GM19324 (cell line): ENCODE results near the gene DCLRE1B.
"Not testable (repeated sequence)": the region's sequence is repeated elsewhere in the genome, so short reads cannot be mapped to it uniquely, and the experiment has no call there.

Experiments used
- ATAC-seq: cut with Tn5 transposase; IDR thresholded peaks from one replicate; pipeline ENCODE4 v1.9.1; 2021; ENCODE audit warnings: mild to moderate bottlenecking, moderate library complexity; ENCODE audit not compliant: unreplicated experiment, low FRiP score

DCLRE1B gene

GRCh38 chr1:113946112-113946511 lies 41.0 kb downstream of the DCLRE1B start:
- ATAC-seq: no peak

GRCh38 chr1:113946678-113947387 lies 41.7 kb downstream of the DCLRE1B start:
- ATAC-seq: no peak

DNA sequence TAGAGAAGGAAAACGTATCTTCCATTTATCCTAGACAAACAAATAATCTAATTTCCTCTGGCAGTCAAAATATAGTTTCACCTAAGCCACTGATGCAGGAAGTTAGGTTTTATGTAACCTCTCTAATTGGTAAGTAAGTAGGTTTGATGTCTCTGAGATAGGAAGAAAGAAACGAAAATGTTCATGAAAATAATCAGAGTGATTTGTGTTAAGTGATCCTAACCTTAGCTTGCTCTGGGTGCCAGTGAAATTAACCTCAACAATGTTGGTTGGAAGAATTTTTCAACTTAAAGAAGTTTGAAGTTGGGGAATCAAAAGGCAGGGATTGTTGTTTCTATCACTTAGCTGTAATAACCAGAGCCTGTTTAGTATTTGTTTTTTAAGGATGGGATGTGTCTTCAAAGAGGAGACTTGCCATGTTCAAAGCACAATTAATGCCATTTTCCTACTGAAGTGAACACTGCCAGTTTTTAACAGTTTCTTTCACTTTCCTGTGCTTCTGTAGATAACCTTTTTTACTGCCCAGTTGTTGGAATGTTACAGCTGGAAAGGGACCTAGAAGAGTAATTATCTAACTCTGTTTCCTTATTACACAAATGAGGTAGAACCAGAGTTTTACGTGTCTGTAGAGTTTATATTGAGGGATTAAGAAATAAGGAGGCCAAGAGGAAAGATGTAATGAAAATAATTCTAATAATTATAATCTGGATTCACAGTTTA lies 42.4 kb downstream of the DCLRE1B start:
- no peak for ATAC-seq

DNA sequence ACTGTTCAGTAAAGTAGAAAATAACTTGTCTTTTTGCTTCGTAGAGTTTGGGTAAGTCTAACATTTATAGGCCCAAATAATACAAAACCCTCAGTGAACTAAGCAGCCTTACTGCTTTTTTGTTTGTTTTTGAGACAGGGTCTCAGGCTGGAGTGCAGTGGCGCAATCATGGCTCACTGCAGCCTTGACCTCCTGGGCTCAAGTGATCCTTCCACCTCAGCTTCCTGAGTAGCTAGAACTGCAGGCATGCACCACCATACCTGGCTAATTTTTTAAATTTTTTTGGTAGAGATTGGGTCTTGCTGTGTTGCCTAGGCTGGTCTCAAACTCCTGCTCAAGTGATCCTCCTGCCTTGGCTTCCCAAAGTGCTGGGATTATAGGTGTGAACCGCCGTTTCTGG lies 43.0 kb downstream of the DCLRE1B start:
- ATAC-seq: not testable (repeated sequence)

DNA sequence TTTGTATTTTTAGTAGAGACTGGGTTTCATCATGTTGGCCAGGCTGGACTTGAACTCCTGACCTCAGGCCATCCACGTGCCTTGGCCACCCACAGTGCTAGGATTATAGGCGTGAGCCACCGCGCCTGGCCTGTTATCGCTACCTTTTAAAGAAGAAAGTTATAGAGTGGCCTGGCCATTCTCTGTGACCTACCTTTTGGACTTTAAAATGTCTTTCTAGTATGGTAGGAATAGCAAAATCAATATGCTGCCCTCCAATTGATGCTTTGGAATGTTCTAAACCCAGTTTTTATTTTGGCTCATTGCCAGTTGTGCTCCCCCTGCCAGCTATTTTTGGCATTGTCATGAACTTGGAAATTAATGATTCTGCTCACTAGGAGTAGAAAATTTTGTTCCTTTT lies 43.9 kb downstream of the DCLRE1B start:
- ATAC-seq: no peak

- no peak for ATAC-seq
Observed at GRCh38 chr1:113950908-113951307, 45.8 kb downstream of the DCLRE1B start.

DNA sequence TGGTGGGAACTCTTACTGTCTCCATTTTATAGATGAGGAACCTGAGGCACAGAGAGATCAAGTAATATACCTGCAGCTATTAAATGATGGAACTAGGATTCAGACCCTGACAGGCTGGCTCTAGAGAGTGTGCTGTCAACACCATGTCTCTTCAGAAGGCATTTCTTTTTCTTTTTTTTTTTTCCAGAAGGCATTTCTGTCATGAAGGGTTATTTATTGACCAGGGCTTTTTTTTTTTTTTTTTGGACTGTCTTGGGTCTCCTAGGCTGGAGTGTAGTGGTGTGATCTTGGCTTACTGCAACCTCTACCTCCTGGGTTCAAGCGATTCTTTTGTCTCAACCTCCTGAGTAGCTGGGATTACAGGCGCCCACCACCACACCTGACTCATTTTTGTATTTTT lies 46.6 kb downstream of the DCLRE1B start:
- no peak for ATAC-seq

DNA sequence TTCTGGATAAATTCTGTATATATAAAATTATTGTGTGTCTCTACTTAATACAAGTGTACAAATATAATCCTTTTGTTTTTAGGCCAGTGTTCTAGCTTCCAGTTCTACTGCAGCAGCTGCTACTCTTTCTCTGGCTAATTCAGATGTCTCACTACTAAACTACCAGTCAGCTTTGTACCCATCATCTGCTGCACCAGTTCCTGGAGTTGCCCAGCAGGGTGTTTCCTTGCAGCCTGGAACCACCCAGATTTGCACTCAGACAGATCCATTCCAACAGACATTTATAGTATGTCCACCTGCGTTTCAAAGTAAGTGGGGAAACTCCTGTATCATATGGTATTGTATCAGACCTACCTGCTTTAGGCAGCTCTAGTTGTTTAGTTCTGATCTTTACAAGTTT lies 52.9 kb downstream of the DCLRE1B start:
- no peak for ATAC-seq

DNA sequence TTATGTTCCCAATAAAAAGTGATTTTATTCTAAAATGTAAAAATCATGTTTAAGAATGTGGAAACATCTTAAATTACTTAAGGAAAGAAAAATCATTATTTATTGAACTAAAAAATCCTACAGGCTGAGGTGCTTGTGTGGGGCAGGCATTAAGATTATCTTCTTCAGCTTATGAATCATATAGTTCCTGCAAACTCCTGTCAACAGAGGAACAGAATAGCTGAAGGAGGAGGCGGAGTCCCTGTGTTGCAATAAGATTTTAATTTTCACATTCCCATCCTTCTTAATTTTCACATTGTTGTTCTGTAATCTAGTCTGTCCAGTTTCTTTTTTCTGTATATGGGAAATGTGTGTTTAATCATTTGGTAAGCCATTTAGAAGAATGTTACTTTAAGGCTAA lies 53.6 kb downstream of the DCLRE1B start:
- ATAC-seq: no peak

DNA sequence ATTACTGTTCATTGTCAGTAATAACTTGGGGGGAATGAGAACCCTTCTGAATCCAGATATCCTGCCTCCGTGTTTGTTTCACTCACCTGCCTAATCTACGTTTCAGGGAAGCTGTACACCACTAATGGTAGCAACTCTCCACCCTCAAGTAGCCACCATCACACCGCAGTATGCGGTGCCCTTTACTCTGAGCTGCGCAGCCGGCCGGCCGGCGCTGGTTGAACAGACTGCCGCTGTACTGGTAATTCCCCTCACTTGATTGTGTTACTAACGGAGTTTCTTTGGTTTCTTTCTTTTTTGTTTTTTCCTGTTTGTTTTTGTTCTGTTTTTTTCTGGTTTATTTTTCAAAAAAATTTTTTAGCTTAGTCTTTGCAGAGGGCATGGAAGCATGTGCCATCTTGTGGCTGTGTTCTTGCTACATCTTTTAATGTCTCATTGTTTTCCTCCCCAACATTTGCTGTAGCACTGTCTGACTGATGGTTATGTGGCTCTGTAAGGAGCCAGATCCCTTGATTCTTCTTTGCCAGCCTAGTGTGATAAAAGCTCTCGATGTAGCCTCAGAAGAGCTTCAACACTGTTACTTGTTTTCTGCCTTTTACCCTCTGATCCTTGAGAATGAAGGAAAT lies 58.3 kb downstream of the DCLRE1B start:
- no peak for ATAC-seq
